GM21390 (cell line): ENCODE measurements around the gene AMOT.
"Not testable (repeated sequence)": the region's sequence is repeated elsewhere in the genome, so short reads cannot be mapped to it uniquely, and the experiment has no call there.

ENCODE experiments used
- ATAC-seq: cut with Tn5 transposase; IDR thresholded peaks from one replicate; pipeline ENCODE4 v1.9.1; 2021; ENCODE audit not compliant: unreplicated experiment

Gene AMOT

GRCh38 chrX:112840382-112841113 lies at the start of gene AMOT:
Gene AMOT, minus strand, starts transcription at chrX:112840831. Its CDS starts 17,705 bp downstream, at chrX:112823126.
- ATAC-seq: peak; percentile 69

GRCh38 chrX:112889400-112889799 lies 48.8 kb upstream of the AMOT start:
- ATAC-seq: no peak

- no peak for ATAC-seq
Observed at GRCh38 chrX:112888916-112889315, 48.3 kb upstream of the AMOT start.

GRCh38 chrX:112877771-112878173 lies 37.1 kb upstream of the AMOT start:
- no peak for ATAC-seq

- no peak for ATAC-seq
Observed at GRCh38 chrX:112874614-112875013, 34.0 kb upstream of the AMOT start.

GRCh38 chrX:112874175-112874574 lies 33.5 kb upstream of the AMOT start:
- ATAC-seq: no peak

- ATAC-seq: no peak
Observed at GRCh38 chrX:112868586-112868985, 28.0 kb upstream of the AMOT start.

- ATAC-seq: peak; percentile 58
Observed at GRCh38 chrX:112867570-112867969, 26.9 kb upstream of the AMOT start.

- no peak for ATAC-seq
Observed at GRCh38 chrX:112866175-112866574, 25.5 kb upstream of the AMOT start.

GRCh38 chrX:112865464-112866025 lies 24.9 kb upstream of the AMOT start:
- ATAC-seq: no peak

GRCh38 chrX:112863850-112864249 lies 23.2 kb upstream of the AMOT start:
- ATAC-seq: no peak

GRCh38 chrX:112857478-112857878 lies 16.8 kb upstream of the AMOT start:
- peak; percentile 99 for ATAC-seq

- not testable (repeated sequence) for ATAC-seq
Observed at GRCh38 chrX:112854901-112855300, 14.3 kb upstream of the AMOT start.

GRCh38 chrX:112852851-112853250 lies 12.2 kb upstream of the AMOT start:
- no peak for ATAC-seq

GRCh38 chrX:112851806-112852205 lies 11.2 kb upstream of the AMOT start:
- peak; percentile 59 for ATAC-seq

GRCh38 chrX:112851161-112851779 lies 10.6 kb upstream of the AMOT start:
- ATAC-seq: peak; percentile 90

- no peak for ATAC-seq
Observed at GRCh38 chrX:112849016-112849415, 8.4 kb upstream of the AMOT start.

- no peak for ATAC-seq
Observed at GRCh38 chrX:112846782-112847181, 6.2 kb upstream of the AMOT start.

GRCh38 chrX:112846187-112846586 lies 5.6 kb upstream of the AMOT start:
- no peak for ATAC-seq

GRCh38 chrX:112844250-112844649 lies 3.6 kb upstream of the AMOT start:
- no peak for ATAC-seq

GRCh38 chrX:112841820-112842157 lies 1.2 kb upstream of the AMOT start:
- no peak for ATAC-seq

GRCh38 chrX:112841114-112841819 lies 636 bp upstream of the AMOT start:
- peak; percentile 97 for ATAC-seq
